ENCODE measurements around the gene DAZAP1. TPM values are rescaled to one million over a fixed set of nuclear protein-coding genes. Genes with fewer than 3 reads are reported as not detected.

Gene DAZAP1
- total and polyA plus RNA-seq, 7 donors = 59.9 to 122 (median 90.9) TPM

DNA sequence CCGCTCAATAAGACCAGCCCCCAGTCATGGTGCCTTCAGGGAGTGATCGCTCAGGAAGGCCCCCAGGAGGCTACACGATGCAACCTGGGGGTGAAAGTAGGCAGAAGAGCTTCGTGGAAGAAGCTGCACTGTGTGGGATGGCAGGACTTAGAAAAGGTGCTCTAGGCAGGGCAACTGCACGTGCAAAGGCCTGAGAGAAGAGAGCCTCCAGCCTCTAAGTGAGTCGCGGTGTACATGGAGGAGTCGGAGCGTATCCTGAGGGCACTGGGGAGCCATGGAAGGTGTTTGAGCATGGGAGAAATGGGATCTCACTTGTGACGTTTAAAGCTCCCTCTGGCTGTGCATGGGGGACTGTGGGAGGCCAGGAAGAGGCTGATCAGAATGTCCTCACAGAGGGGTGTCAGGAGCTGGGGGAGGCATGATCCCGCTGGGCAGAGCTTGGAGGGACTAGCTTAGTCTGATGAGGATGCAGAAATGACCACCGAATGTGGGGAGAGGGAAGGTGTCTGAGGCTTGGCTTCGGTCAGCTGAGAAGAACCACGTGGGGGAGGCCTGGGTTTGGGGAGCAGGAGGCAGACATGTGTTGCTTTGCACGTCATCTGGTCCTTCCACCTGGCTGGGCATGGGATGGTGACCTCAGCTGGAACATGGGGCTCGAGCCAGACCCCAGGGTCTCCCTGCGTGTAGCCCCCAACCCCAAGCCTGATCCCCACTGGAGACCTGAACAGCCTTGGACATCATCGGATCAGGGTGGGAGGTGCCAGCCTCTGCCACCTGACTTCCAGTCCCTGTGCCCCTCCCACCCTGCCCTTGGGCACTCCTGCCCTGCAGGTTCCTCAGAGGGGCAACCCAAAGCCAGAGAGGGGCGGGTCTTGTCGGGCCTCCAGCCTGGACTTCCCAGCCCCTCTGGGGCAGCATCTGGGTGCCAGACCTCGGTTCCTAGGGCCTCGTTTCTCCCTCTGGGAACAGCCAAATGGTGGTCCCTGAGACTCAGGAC is 43.6 kb downstream of the DAZAP1 start:
- 49 to 56% (median 54%) methylated on average over 21 to 22 of the region's 22 CpGs for WGBS, 3 donors
- intact Hi-C loops (cut with DNase I) = no loop called here
- DNase-seq (no peak), ATAC-seq (no peak)
- no peak overlapping the region for H3K27ac ChIP-seq
- no peaks in the 10 kb centered on the region for H3K4me1 ChIP-seq
- H3K27me3 ChIP-seq (ENCODE audit: insufficient read depth in 3 of 3, low read length in 2 of 3) = peaks cover 0 to 95% (median 69%) of the 10 kb centered on the region in 3 donors
- TF ChIP-seq, protein P1, sequence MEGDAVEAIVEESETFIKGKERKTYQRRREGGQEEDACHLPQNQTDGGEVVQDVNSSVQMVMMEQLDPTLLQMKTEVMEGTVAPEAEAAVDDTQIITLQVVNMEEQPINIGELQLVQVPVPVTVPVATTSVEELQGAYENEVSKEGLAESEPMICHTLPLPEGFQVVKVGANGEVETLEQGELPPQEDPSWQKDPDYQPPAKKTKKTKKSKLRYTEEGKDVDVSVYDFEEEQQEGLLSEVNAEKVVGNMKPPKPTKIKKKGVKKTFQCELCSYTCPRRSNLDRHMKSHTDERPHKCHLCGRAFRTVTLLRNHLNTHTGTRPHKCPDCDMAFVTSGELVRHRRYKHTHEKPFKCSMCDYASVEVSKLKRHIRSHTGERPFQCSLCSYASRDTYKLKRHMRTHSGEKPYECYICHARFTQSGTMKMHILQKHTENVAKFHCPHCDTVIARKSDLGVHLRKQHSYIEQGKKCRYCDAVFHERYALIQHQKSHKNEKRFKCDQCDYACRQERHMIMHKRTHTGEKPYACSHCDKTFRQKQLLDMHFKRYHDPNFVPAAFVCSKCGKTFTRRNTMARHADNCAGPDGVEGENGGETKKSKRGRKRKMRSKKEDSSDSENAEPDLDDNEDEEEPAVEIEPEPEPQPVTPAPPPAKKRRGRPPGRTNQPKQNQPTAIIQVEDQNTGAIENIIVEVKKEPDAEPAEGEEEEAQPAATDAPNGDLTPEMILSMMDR (IDR thresholded peaks at IDR 0.05) = no peak
- no peaks in the 10 kb centered on the region for H3K36me3 ChIP-seq (ENCODE audit: insufficient read depth in 1 of 2, low read depth in 1 of 2)
- H3K4me3 ChIP-seq = no peak overlapping the region
- no peaks in the 10 kb centered on the region for H3K9me3 ChIP-seq

DNA sequence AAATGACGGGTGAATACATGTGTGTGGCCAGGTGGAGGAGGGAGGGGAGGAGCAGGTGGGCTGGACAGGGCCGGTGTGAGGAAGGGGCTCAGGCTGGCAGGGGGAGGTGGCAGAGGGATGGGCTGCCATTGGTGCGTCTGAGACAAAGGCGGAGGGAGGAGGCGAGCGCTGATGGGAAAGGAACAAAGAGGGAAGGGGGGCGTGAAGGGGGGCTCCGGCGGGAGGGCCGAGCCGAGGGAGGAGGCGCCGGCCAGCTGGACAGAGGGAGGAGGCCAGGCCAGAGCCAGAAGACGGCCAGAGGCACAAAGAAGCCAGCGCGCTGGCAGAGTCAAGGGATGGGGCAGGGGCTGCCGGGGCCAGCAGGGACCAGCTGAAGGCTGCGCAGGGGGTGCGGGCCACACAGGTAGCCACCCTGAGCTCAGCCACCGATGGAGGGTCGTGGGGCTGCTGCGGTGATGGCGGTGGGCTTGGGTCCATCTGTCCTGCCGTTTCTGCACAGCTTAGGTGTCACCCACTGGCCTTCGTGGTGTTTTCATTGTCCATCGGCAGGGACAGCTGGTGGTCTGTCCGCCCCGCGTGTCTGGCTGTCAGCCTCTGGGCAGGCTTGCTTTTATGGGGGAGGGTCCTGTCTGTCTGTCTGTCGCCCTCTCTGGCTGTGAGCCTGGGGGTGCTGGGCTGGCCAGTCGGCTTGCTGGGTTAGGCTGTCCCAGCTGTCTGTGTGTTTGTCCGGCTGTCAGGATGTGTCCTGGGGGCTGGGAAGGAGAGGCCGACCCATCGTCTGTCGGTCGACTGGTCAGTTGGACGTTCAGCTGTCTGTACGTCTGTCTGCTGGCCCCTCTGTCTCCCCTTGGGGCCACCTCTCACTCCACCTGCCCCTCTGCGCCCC is 44.8 kb downstream of the DAZAP1 start:
- WGBS, 3 donors = 8 to 14% (median 13%) methylated on average over 30 to 39 of the region's 39 CpGs

DNA sequence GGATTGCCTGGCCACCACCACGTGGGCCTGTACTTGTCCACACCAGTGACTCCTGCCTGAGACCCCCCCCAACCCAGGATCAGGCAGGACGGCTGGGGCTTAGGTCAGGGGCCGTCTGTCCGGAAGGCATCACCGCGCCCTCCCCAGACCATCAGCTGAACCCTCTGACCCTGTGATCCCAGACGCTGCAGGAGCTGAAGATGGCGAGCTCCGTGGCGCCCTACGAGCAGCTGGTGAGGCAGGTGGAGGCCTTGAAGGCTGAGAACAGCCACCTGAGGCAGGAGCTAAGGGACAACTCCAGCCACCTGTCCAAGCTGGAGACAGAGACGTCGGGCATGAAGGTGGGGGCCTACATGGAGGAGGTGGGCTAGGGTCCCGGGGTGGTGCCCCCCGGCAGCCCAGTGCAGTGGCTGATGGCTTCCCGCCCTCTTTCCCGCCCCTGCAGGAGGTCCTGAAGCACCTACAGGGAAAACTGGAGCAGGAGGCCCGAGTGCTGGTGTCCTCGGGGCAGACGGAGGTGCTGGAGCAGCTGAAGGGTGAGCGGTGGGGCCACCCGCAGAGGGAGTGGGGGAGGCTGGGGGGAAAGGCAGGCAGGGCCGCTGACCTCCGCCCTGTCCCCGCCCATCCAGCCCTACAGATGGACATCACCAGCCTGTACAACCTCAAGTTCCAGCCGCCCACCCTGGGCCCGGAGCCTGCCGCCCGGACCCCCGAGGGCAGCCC is 45.6 kb downstream of the DAZAP1 start:
- TF ChIP-seq, protein P1 (IDR thresholded peaks at IDR 0.05) = no peak
- no peak for ATAC-seq
- Histone ChIP-seq H3K27ac (no peak overlapping the region), H3K4me3 (no peak overlapping the region), H3K36me3 (ENCODE audit: insufficient read depth in 1 of 2, low read depth in 1 of 2) (no peaks in the 10 kb centered on the region), H3K27me3 (ENCODE audit: insufficient read depth in 3 of 3, low read length in 2 of 3) (peaks cover 0 to 95% (median 66%) of the 10 kb centered on the region in 3 donors), H3K4me1 (no peaks in the 10 kb centered on the region), H3K9me3 (no peaks in the 10 kb centered on the region)
- DNase-seq = peak in 1 of 2 donors; percentile 48
- 24 to 36% (median 29%) methylated on average over 26 to 30 of the region's 30 CpGs for WGBS, 3 donors
- intact Hi-C loops (cut with DNase I) = no loop called here

More for the DNA sequence above, 44.8 kb downstream of the DAZAP1 start:
- Histone ChIP-seq H3K27ac (no peak overlapping the region), H3K36me3 (ENCODE audit: insufficient read depth in 1 of 2, low read depth in 1 of 2) (no peaks in the 10 kb centered on the region), H3K9me3 (no peaks in the 10 kb centered on the region), H3K4me3 (no peak overlapping the region), H3K4me1 (no peaks in the 10 kb centered on the region), H3K27me3 (ENCODE audit: insufficient read depth in 3 of 3, low read length in 2 of 3) (peaks cover 0 to 95% (median 69%) of the 10 kb centered on the region in 3 donors)
- DNase-seq (no peak), ATAC-seq (no peak)
- TF ChIP-seq, protein P1 (IDR thresholded peaks at IDR 0.05) = no peak
- intact Hi-C loops (cut with DNase I) = no loop called here
